ENCODE results near the gene LMNA.

The LMNA gene

DNA sequence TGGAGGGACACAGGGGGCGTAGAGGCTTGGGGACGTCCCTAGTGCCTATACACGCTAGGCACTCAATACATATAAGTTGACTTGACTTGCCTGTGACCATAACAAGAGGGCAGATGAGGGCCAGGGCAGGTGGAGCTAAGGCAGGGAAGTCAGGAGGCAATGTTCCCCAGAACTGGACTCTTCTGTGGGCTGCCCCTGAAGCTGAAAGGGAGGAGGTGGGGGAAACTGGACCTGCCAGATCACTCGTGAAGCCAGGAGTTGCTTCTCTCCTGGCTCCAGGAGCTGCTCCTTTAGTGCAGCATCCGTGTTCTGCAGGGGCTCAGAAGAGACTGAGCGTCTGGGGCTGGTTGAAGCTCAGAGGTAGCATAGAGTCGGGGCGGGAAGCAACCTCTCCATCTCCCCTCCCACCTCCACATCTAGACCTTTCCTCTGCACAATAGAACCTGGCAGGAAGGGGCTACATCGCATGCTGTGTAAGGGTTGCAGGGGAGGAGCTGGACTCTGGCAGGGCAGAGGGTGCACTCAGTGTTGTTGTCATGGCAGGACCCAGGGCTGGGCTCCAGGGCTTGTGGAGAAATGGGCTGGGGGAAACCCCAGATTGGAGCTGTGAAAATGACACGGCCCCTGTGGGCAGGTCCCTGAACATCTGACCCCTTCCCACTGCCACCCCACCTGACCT is 36.0 kb downstream of the LMNA start:
- no peak overlapping the region for H3K4me2 ChIP-seq (ENCODE audit: low read depth, low read length, poor library complexity, severe bottlenecking)
- no peaks in the 10 kb centered on the region for H3F3A ChIP-seq (ENCODE audit: low read depth)
- H3K4me3 ChIP-seq (ENCODE audit: low read length, poor library complexity, severe bottlenecking), result no peak overlapping the region
- no peaks in the 10 kb centered on the region for H3K9me3 ChIP-seq (ENCODE audit: insufficient read depth, low read depth, low read length)
- H2AFZ ChIP-seq (ENCODE audit: low read length), result no peak overlapping the region
- no peaks in the 10 kb centered on the region for H3K36me3 ChIP-seq (ENCODE audit: insufficient read depth, low read length)
- no peaks in the 10 kb centered on the region for H3K79me2 ChIP-seq (ENCODE audit: insufficient read depth, low read length)
- no peak overlapping the region for H3K9ac ChIP-seq (ENCODE audit: low read depth, low read length, poor library complexity, severe bottlenecking)
- no peaks in the 10 kb centered on the region for H4K20me1 ChIP-seq (ENCODE audit: insufficient read depth, low read length, poor library complexity, severe bottlenecking)
- no peaks in the 10 kb centered on the region for H3K9me2 ChIP-seq (replicated peaks; ENCODE audit: low read depth, low read length)
- no peak for TF ChIP-seq EZH2phosphoT487 (IDR thresholded peaks at IDR 0.05; ENCODE audit: borderline replicate concordance)
- TF ChIP-seq, protein P1, sequence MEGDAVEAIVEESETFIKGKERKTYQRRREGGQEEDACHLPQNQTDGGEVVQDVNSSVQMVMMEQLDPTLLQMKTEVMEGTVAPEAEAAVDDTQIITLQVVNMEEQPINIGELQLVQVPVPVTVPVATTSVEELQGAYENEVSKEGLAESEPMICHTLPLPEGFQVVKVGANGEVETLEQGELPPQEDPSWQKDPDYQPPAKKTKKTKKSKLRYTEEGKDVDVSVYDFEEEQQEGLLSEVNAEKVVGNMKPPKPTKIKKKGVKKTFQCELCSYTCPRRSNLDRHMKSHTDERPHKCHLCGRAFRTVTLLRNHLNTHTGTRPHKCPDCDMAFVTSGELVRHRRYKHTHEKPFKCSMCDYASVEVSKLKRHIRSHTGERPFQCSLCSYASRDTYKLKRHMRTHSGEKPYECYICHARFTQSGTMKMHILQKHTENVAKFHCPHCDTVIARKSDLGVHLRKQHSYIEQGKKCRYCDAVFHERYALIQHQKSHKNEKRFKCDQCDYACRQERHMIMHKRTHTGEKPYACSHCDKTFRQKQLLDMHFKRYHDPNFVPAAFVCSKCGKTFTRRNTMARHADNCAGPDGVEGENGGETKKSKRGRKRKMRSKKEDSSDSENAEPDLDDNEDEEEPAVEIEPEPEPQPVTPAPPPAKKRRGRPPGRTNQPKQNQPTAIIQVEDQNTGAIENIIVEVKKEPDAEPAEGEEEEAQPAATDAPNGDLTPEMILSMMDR (conservative IDR thresholded peaks at IDR 0.05; ENCODE audit: low read length), result no peak
- peaks cover 36% of the 10 kb centered on the region for H3K4me1 ChIP-seq (ENCODE audit: insufficient read depth, low read length, poor library complexity, severe bottlenecking)
- no peaks in the 10 kb centered on the region for H3K27me3 ChIP-seq (ENCODE audit: insufficient read depth, low read length, poor library complexity, severe bottlenecking)

DNA sequence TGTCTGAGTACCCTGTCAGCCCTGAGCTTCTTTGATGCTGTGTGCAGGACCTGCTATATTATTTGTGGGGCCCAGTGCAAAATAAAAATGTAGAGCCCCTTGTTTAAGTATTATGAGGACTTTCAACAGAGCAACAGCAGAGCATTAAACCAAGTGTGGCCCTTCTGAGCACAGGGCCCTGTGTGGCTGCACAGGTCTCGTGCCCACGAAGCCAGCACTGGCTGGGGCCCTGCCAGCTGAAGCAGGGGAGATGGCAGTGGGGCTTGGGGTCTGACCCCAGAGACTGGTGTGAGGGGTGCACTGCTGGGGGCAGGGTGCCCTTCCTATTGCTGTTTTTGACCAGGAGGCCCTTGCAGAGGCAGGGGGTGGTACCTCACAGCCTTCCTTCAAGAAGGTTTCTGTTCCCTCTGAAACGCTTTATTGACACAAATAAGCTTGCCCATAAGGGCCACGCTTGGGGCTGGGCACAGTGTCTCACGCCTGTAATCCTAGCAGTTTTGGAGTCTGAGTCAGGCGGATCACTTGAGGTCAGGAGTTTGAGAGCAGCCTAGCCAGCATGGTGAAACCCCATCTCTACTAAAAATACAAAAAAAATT is 36.7 kb downstream of the LMNA start:
- H3K4me1 ChIP-seq (ENCODE audit: insufficient read depth, low read length, poor library complexity, severe bottlenecking), result peaks cover 41% of the 10 kb centered on the region
- no peaks in the 10 kb centered on the region for H3K36me3 ChIP-seq (ENCODE audit: insufficient read depth, low read length)
- no peaks in the 10 kb centered on the region for H3F3A ChIP-seq (ENCODE audit: low read depth)
- TF ChIP-seq, protein P1 (conservative IDR thresholded peaks at IDR 0.05; ENCODE audit: low read length), result no peak
- TF ChIP-seq EZH2phosphoT487 (IDR thresholded peaks at IDR 0.05; ENCODE audit: borderline replicate concordance), result no peak
- H3K4me2 ChIP-seq (ENCODE audit: low read depth, low read length, poor library complexity, severe bottlenecking), result no peak overlapping the region
- no peaks in the 10 kb centered on the region for H3K9me3 ChIP-seq (ENCODE audit: insufficient read depth, low read depth, low read length)
- H3K79me2 ChIP-seq (ENCODE audit: insufficient read depth, low read length), result no peaks in the 10 kb centered on the region
- no peaks in the 10 kb centered on the region for H4K20me1 ChIP-seq (ENCODE audit: insufficient read depth, low read length, poor library complexity, severe bottlenecking)
- no peaks in the 10 kb centered on the region for H3K27me3 ChIP-seq (ENCODE audit: insufficient read depth, low read length, poor library complexity, severe bottlenecking)
- H3K9me2 ChIP-seq (replicated peaks; ENCODE audit: low read depth, low read length), result no peaks in the 10 kb centered on the region
- H2AFZ ChIP-seq (ENCODE audit: low read length), result no peak overlapping the region
- no peak overlapping the region for H3K4me3 ChIP-seq (ENCODE audit: low read length, poor library complexity, severe bottlenecking)
- H3K9ac ChIP-seq (ENCODE audit: low read depth, low read length, poor library complexity, severe bottlenecking), result no peak overlapping the region

DNA sequence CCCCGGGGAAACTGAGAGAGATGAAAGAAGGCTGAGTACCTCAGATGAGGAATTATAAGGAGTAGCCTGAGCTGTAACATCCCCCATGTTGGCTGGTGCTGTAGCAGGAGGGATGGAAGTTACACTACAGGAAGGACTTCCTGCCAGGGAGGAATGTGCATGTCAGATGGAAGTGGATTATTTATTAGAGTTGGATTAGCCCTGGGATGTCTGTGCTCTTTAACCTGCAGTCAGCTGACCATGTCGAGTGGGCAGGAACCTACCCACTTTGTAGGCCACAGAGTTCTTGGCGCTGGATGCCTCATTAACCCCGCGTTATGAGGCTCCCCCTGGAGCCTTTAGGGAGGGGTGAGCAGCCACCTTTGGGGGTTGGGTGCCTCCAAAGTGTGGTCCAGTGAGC is 38.1 kb downstream of the LMNA start:
- H3K9ac ChIP-seq (ENCODE audit: low read depth, low read length, poor library complexity, severe bottlenecking), result no peak overlapping the region
- no peaks in the 10 kb centered on the region for H3F3A ChIP-seq (ENCODE audit: low read depth)
- no peak overlapping the region for H2AFZ ChIP-seq (ENCODE audit: low read length)

More for the DNA sequence above, 38.1 kb downstream of the LMNA start:
- no peak overlapping the region for H3K4me2 ChIP-seq (ENCODE audit: low read depth, low read length, poor library complexity, severe bottlenecking)
- no peaks in the 10 kb centered on the region for H3K9me2 ChIP-seq (replicated peaks; ENCODE audit: low read depth, low read length)
- H3K36me3 ChIP-seq (ENCODE audit: insufficient read depth, low read length), result no peaks in the 10 kb centered on the region
- no peaks in the 10 kb centered on the region for H4K20me1 ChIP-seq (ENCODE audit: insufficient read depth, low read length, poor library complexity, severe bottlenecking)
- H3K9me3 ChIP-seq (ENCODE audit: insufficient read depth, low read depth, low read length), result no peaks in the 10 kb centered on the region
- H3K4me3 ChIP-seq (ENCODE audit: low read length, poor library complexity, severe bottlenecking), result no peak overlapping the region
- no peak for TF ChIP-seq EZH2phosphoT487 (IDR thresholded peaks at IDR 0.05; ENCODE audit: borderline replicate concordance)
- TF ChIP-seq, protein P1 (conservative IDR thresholded peaks at IDR 0.05; ENCODE audit: low read length), result no peak
- H3K4me1 ChIP-seq (ENCODE audit: insufficient read depth, low read length, poor library complexity, severe bottlenecking), result peaks cover 40% of the 10 kb centered on the region
- no peaks in the 10 kb centered on the region for H3K27me3 ChIP-seq (ENCODE audit: insufficient read depth, low read length, poor library complexity, severe bottlenecking)
- no peaks in the 10 kb centered on the region for H3K79me2 ChIP-seq (ENCODE audit: insufficient read depth, low read length)

Data from Loucy (cell line).